HEK293 (cell line): ENCODE results near the gene MED29.

Source experiments
- CTCF ChIA-PET: fragments of 350-600 bp; formaldehyde crosslinking; extraction: SDS; loops from one replicate; lab custom pipeline; 2021; ENCODE audit warnings: antibody characterized with exemption; lab: Yijun Ruan, JAX
- POLR2A ChIA-PET: fragments of 300-600 bp; formaldehyde crosslinking; extraction: SDS; loops from one replicate; lab custom pipeline; 2020; ENCODE audit warnings: antibody characterized with exemption, inconsistent platforms; lab: Yijun Ruan, JAX
- H3K27ac ChIP-seq: fragments of 200-500 bp; sonication (Bioruptor generic); 2 replicates; pipeline ENCODE4 v1.5.1; 2014; ENCODE audit warnings: low read depth, low read length, control low read depth, inconsistent platforms; ENCODE audit errors: extremely low read depth
- H3K36me3 ChIP-seq, 2 experiments: fragments of 200-500 bp in 1 of 2; sonication (Bioruptor generic) in 1 of 2; 1 replicate in 1 of 2; 2 replicates in 1 of 2; pipeline ENCODE4 v1.5.1; 2014 to 2017; ENCODE audit warnings: inconsistent platforms in 2 of 2, low read length in 2 of 2; ENCODE audit not compliant: control insufficient read depth in 2 of 2, insufficient read depth in 1 of 2
- H3K4me1 ChIP-seq: fragments of 200-500 bp; sonication (Bioruptor generic); 2 replicates; pipeline ENCODE4 v1.5.1; 2014; ENCODE audit warnings: mild to moderate bottlenecking, low read length, inconsistent platforms; ENCODE audit not compliant: control insufficient read depth, insufficient read depth
- H3K4me3 ChIP-seq: 2 replicates; pipeline ENCODE4 v1.5.1; 2011; ENCODE audit warnings: low read depth, mild to moderate bottlenecking, control low read depth, low read length, moderate library complexity
- H3K9me3 ChIP-seq: fragments of 200-500 bp; sonication (Bioruptor generic); 2 replicates; pipeline ENCODE4 v1.5.1; 2014; ENCODE audit warnings: low read depth, low read length, inconsistent platforms; ENCODE audit not compliant: control insufficient read depth, insufficient read depth
- BCL11A ChIP-seq: fragments of 450-650 bp; formaldehyde crosslinking; IDR thresholded peaks from 2 replicates; pipeline ENCODE4 v1.5.1; 2016; ENCODE audit warnings: low read depth, missing biosample characterization, missing genetic modification characterization
- BCL11B ChIP-seq: fragments of 450-650 bp; formaldehyde crosslinking; IDR thresholded peaks from 2 replicates; pipeline ENCODE4 v1.5.1; 2016; ENCODE audit warnings: low read depth, missing biosample characterization, missing genetic modification characterization
- KLF10 ChIP-seq: fragments of 450-650 bp; IDR thresholded peaks from 2 replicates; pipeline ENCODE4 v1.5.1; 2018; ENCODE audit warnings: missing biosample characterization, mild to moderate bottlenecking, missing genetic modification characterization
- PRDM1 ChIP-seq: fragments of 450-650 bp; formaldehyde crosslinking; IDR thresholded peaks from 2 replicates; pipeline ENCODE4; 2016; ENCODE audit warnings: missing biosample characterization, missing genetic modification characterization
- ZBTB10 ChIP-seq: fragments of 450-650 bp; formaldehyde crosslinking; IDR thresholded peaks from 2 replicates; pipeline ENCODE4 v1.5.1; 2016; ENCODE audit warnings: missing biosample characterization, missing genetic modification characterization
- ZEB2 ChIP-seq: fragments of 450-650 bp; formaldehyde crosslinking; IDR thresholded peaks from 2 replicates; pipeline ENCODE4 v1.5.1; 2016; ENCODE audit warnings: missing biosample characterization, missing genetic modification characterization
- ZIC2 ChIP-seq: fragments of 450-650 bp; formaldehyde crosslinking; IDR thresholded peaks from 2 replicates; pipeline ENCODE4 v1.5.1; 2016; ENCODE audit warnings: missing biosample characterization, missing genetic modification characterization
- ZNF133 ChIP-seq: fragments of 450-650 bp; formaldehyde crosslinking; IDR thresholded peaks from 2 replicates; pipeline ENCODE4 v1.5.1; 2016; ENCODE audit warnings: missing biosample characterization, missing genetic modification characterization
- ZNF138 ChIP-seq: fragments of 450-650 bp; formaldehyde crosslinking; IDR thresholded peaks from 2 replicates; pipeline ENCODE4 v1.5.1; 2016; ENCODE audit warnings: missing biosample characterization, missing genetic modification characterization, borderline replicate concordance
- ZNF223 ChIP-seq: fragments of 450-650 bp; formaldehyde crosslinking; IDR thresholded peaks from 2 replicates; pipeline ENCODE4 v1.5.1; 2016; ENCODE audit warnings: missing biosample characterization, missing genetic modification characterization
- ZNF274 ChIP-seq, 2 experiments: fragments of 200-500 bp in 1 of 2; fragments of 450-650 bp in 1 of 2; sonication (Bioruptor generic) in 1 of 2; formaldehyde crosslinking in 1 of 2; IDR thresholded peaks; 2 replicates each; pipeline versions ENCODE4 v1.5.1 to v1.6.1; 2014 to 2016; ENCODE audit warnings: borderline replicate concordance in 1 of 2, inconsistent platforms in 1 of 2, low read length in 1 of 2, missing biosample characterization in 1 of 2, missing genetic modification characterization in 1 of 2
- ZNF341 ChIP-seq: fragments of 450-650 bp; formaldehyde crosslinking; IDR thresholded peaks from 2 replicates; pipeline ENCODE4; 2016; ENCODE audit warnings: low read depth, missing biosample characterization, missing genetic modification characterization
- ZNF350 ChIP-seq: fragments of 450-650 bp; formaldehyde crosslinking; IDR thresholded peaks from 2 replicates; pipeline ENCODE4 v1.5.0; 2017; ENCODE audit warnings: missing biosample characterization, mild to moderate bottlenecking, missing genetic modification characterization
- ZNF549 ChIP-seq: fragments of 450-650 bp; IDR thresholded peaks from 2 replicates; pipeline ENCODE4 v1.5.1; 2018; ENCODE audit warnings: missing biosample characterization, missing genetic modification characterization, mild to moderate bottlenecking, inconsistent platforms, moderate library complexity
- ZNF600 ChIP-seq: fragments of 450-650 bp; formaldehyde crosslinking; IDR thresholded peaks from 2 replicates; pipeline ENCODE4 v1.5.1; 2016; ENCODE audit warnings: missing biosample characterization, missing genetic modification characterization
- ZNF623 ChIP-seq: fragments of 450-650 bp; formaldehyde crosslinking; IDR thresholded peaks from 2 replicates; pipeline ENCODE4 v1.5.1; 2016; ENCODE audit warnings: missing biosample characterization, missing genetic modification characterization
- ZNF664 ChIP-seq: fragments of 450-650 bp; formaldehyde crosslinking; IDR thresholded peaks from 2 replicates; pipeline ENCODE4 v1.5.1; 2016; ENCODE audit warnings: missing biosample characterization, missing genetic modification characterization
- ZNF747 ChIP-seq: fragments of 450-650 bp; formaldehyde crosslinking; IDR thresholded peaks from 2 replicates; pipeline ENCODE4 v1.5.1; 2016; ENCODE audit warnings: missing biosample characterization, missing genetic modification characterization
- ZNF776 ChIP-seq: fragments of 450-650 bp; formaldehyde crosslinking; IDR thresholded peaks from 2 replicates; pipeline ENCODE4 v1.5.0; 2017; ENCODE audit warnings: missing biosample characterization, missing genetic modification characterization, borderline replicate concordance
- ZSCAN23 ChIP-seq: fragments of 450-650 bp; formaldehyde crosslinking; IDR thresholded peaks from 2 replicates; pipeline ENCODE4 v1.5.1; 2016; ENCODE audit warnings: missing biosample characterization, missing genetic modification characterization
- ZSCAN30 ChIP-seq: fragments of 450-650 bp; IDR thresholded peaks from 2 replicates; pipeline ENCODE4 v1.5.1; 2018; ENCODE audit warnings: missing biosample characterization, mild to moderate bottlenecking, missing genetic modification characterization, moderate library complexity
- TF ChIP-seq, protein P1 (sequence below): fragments of 450-650 bp; formaldehyde crosslinking; IDR thresholded peaks from 2 replicates; pipeline ENCODE4 v1.5.1; 2016; ENCODE audit warnings: missing biosample characterization, missing genetic modification characterization

Gene MED29

DNA sequence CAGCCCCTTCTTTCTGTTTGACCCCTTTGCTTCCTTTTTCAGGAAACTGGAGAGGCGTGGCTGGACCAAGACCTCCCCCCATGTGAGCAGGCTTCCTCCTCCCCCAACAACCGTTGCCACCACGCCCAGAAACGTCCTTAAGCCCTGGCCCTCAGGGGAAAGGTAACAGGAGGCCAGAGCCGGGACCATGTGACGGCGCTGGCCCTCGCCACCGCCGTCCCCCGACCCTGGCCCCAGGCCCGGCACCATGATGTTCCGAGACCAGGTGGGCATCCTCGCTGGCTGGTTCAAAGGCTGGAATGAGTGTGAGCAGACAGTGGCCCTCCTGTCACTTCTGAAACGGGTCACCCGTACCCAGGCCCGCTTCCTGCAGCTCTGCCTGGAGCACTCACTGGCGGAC is 34.5 kb upstream of the MED29 start:
- no peak overlapping the region for H3K27ac ChIP-seq
- ChIA-PET POLR2A (interaction anchor here (1.3 to 1.8 kb wide), 2 partner anchors 10 to 14 kb away, joined by 5 to 7 read pairs; partner anchors contain the start of gene SAMD4B), CTCF (interaction anchor here (0.6 kb wide), 1 partner anchor 314 kb away, joined by 3 read pairs; no protein-coding TSS in a partner anchor)
- H3K9me3 ChIP-seq = no peaks in the 10 kb centered on the region
- H3K4me3 ChIP-seq = no peak overlapping the region
- H3K36me3 ChIP-seq = peaks cover 90 to 97% of the 10 kb centered on the region in 2 experiments
- no peak for TF ChIP-seq ZEB2 (tag by site-specific recombination)
- no peak for TF ChIP-seq ZNF341 (tag by site-specific recombination)
- no peak for TF ChIP-seq ZNF747 (tag by site-specific recombination)
- no peak for TF ChIP-seq ZNF133
- TF ChIP-seq ZNF138 (tag by site-specific recombination) = no peak
- TF ChIP-seq ZSCAN23 (tag by site-specific recombination) = no peak
- TF ChIP-seq BCL11B (tag by site-specific recombination) = no peak
- TF ChIP-seq BCL11A = no peak
- TF ChIP-seq ZBTB10 (tag by site-specific recombination) = no peak
- no peaks in the 10 kb centered on the region; the same call in 1 of the 2 replicates for H3K4me1 ChIP-seq

GRCh38 chr19:39359026-39359425 is 32.2 kb upstream of the MED29 start:
- no peak overlapping the region for H3K4me3 ChIP-seq
- no peaks in the 10 kb centered on the region for H3K4me1 ChIP-seq
- peaks cover 92 to 95% of the 10 kb centered on the region in 2 experiments for H3K36me3 ChIP-seq
- ChIA-PET POLR2A (interaction anchor here (0.6 kb wide), 1 partner anchor 77 kb away, joined by 3 read pairs; the partner anchor contains the start of gene RPS16), CTCF (interaction anchor here (0.6 to 1.5 kb wide), 3 partner anchors 38 to 271 kb away, joined by 3 to 4 read pairs (median 3); no protein-coding TSS in a partner anchor)
- H3K9me3 ChIP-seq = no peaks in the 10 kb centered on the region
- H3K27ac ChIP-seq = 0 out of 2 replicates have a peak overlapping the region, but pooled peaks have one; percentile 30
- TF ChIP-seq PRDM1 (tag by site-specific recombination) (peak; percentile 66; the same call in 1 of the 2 replicates), ZNF623 (tag by site-specific recombination) (no peak)

- POLR2A ChIA-PET = no interaction called here
- CTCF ChIA-PET = interaction anchor here (0.7 kb wide), 2 partner anchors 37 to 51 kb away, joined by 3 to 4 read pairs; no protein-coding TSS in a partner anchor
- Histone ChIP-seq H3K27ac (peak overlapping the region; percentile 41; the same call in 1 of the 2 replicates), H3K4me3 (no peak overlapping the region), H3K4me1 (no peaks in the 10 kb centered on the region), H3K9me3 (no peaks in the 10 kb centered on the region), H3K36me3 (peaks cover 88 to 95% of the 10 kb centered on the region in 2 experiments)
- TF ChIP-seq ZIC2 = peak; percentile 22; the same call in 1 of the 2 replicates
- no peak for TF ChIP-seq ZNF776 (tag by site-specific recombination)
- no peak for TF ChIP-seq KLF10 (tag by site-specific recombination)
- no peak for TF ChIP-seq ZSCAN30 (tag by site-specific recombination)
- no peak for TF ChIP-seq ZNF223 (tag by site-specific recombination)
- no peak for TF ChIP-seq ZNF549 (tag by site-specific recombination)
- TF ChIP-seq ZNF600 (tag by site-specific recombination) = no peak
- TF ChIP-seq, protein P1, sequence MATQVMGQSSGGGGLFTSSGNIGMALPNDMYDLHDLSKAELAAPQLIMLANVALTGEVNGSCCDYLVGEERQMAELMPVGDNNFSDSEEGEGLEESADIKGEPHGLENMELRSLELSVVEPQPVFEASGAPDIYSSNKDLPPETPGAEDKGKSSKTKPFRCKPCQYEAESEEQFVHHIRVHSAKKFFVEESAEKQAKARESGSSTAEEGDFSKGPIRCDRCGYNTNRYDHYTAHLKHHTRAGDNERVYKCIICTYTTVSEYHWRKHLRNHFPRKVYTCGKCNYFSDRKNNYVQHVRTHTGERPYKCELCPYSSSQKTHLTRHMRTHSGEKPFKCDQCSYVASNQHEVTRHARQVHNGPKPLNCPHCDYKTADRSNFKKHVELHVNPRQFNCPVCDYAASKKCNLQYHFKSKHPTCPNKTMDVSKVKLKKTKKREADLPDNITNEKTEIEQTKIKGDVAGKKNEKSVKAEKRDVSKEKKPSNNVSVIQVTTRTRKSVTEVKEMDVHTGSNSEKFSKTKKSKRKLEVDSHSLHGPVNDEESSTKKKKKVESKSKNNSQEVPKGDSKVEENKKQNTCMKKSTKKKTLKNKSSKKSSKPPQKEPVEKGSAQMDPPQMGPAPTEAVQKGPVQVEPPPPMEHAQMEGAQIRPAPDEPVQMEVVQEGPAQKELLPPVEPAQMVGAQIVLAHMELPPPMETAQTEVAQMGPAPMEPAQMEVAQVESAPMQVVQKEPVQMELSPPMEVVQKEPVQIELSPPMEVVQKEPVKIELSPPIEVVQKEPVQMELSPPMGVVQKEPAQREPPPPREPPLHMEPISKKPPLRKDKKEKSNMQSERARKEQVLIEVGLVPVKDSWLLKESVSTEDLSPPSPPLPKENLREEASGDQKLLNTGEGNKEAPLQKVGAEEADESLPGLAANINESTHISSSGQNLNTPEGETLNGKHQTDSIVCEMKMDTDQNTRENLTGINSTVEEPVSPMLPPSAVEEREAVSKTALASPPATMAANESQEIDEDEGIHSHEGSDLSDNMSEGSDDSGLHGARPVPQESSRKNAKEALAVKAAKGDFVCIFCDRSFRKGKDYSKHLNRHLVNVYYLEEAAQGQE (tag by site-specific recombination) = no peak
- TF ChIP-seq ZNF274 (IDR thresholded peaks at IDR 0.05; ENCODE audit: low read length) = no peak
- TF ChIP-seq ZNF274 (tag by site-specific recombination; IDR thresholded peaks at IDR 0.05; ENCODE audit: borderline replicate concordance) = no peak
- TF ChIP-seq ZNF350 (tag by site-specific recombination) = no peak
- TF ChIP-seq ZBTB10 (tag by site-specific recombination) = 0 out of 2 replicates have a peak, but pooled peaks have one; percentile 21
- no peak for TF ChIP-seq BCL11A
- TF ChIP-seq ZNF664 (tag by site-specific recombination) = no peak
- TF ChIP-seq ZEB2 (tag by site-specific recombination) = no peak
Measured at GRCh38 chr19:39360599-39360998, 30.6 kb upstream of the MED29 start.
